Chondrocyte (in vitro differentiated cells): ENCODE data around the gene RAD54L. TPM values are rescaled to one million over a fixed set of nuclear protein-coding genes. Genes with fewer than 3 reads are reported as not detected.

Source experiments
- DNase-seq: peaks from one replicate; pipeline ENCODE4 v3.0.0; 2021; ENCODE audit warnings: mixed read lengths, low spot score
- H3K27ac Mint-ChIP-seq: one replicate; pipeline ENCODE4 v1.8.0; 2021; ENCODE audit warnings: mild to moderate bottlenecking, moderate library complexity, mixed read lengths; ENCODE audit not compliant: unreplicated experiment
- H3K27me3 Mint-ChIP-seq: 2 replicates; pipeline ENCODE4 v1.8.0; 2021; ENCODE audit warnings: low read depth, mixed read lengths
- H3K36me3 Mint-ChIP-seq: 2 replicates; pipeline ENCODE4 v1.8.0; 2021; ENCODE audit warnings: low read depth, mixed read lengths
- H3K4me1 Mint-ChIP-seq: 2 replicates; pipeline ENCODE4 v1.8.0; 2021; ENCODE audit warnings: low read depth, mild to moderate bottlenecking, mixed read lengths
- H3K4me3 Mint-ChIP-seq: one replicate; pipeline ENCODE4 v1.8.0; 2021; ENCODE audit warnings: mild to moderate bottlenecking, moderate library complexity, mixed read lengths; ENCODE audit not compliant: unreplicated experiment
- H3K9me3 Mint-ChIP-seq: 2 replicates; pipeline ENCODE4 v1.8.0; 2021; ENCODE audit warnings: low read depth, mixed read lengths
- CTCF ChIP-seq: fragments of 200-600 bp; sonication (generic); IDR thresholded peaks from 2 replicates; pipeline ENCODE4 v1.5.0; 2021; ENCODE audit warnings: antibody characterized with exemption, mild to moderate bottlenecking, moderate library complexity
- total RNA-seq: library from RNA; stranded (reverse); gene quantifications from 3 replicates; pipeline ENCODE4 v1.2.1, GENCODE V29; 2021

Gene RAD54L
- total RNA-seq, 1 donor from 2014 or later, result 2.7 TPM

- Mint-ChIP-seq H3K36me3 (peaks cover 4% of the 10 kb centered on the region), H3K27me3 (no peaks in the 10 kb centered on the region), H3K27ac (no peak overlapping the region), H3K4me1 (no peaks in the 10 kb centered on the region), H3K4me3 (no peak overlapping the region), H3K9me3 (no peaks in the 10 kb centered on the region)
- TF ChIP-seq CTCF, result no peak
- DNase-seq, result no peak
These were observed 7.1 kb downstream of the RAD54L start for GRCh38 chr1:46254668-46255067.

GRCh38 chr1:46256523-46256922 lies 9.0 kb downstream of the RAD54L start:
- no peak for DNase-seq
- Mint-ChIP-seq H3K4me3 (no peak overlapping the region), H3K4me1 (no peaks in the 10 kb centered on the region), H3K36me3 (peaks cover 9% of the 10 kb centered on the region), H3K27me3 (no peaks in the 10 kb centered on the region), H3K9me3 (no peaks in the 10 kb centered on the region), H3K27ac (no peak overlapping the region)
- no peak for TF ChIP-seq CTCF

- H3K27me3 Mint-ChIP-seq, result no peaks in the 10 kb centered on the region
- no peaks in the 10 kb centered on the region for H3K9me3 Mint-ChIP-seq
- no peak for TF ChIP-seq CTCF
- no peak overlapping the region for H3K27ac Mint-ChIP-seq
- peaks cover 10% of the 10 kb centered on the region for H3K36me3 Mint-ChIP-seq
- no peak for DNase-seq
- no peaks in the 10 kb centered on the region for H3K4me1 Mint-ChIP-seq
- H3K4me3 Mint-ChIP-seq, result no peak overlapping the region
These were observed 14.9 kb downstream of the RAD54L start for GRCh38 chr1:46262508-46262907.

- Mint-ChIP-seq H3K4me1 (no peaks in the 10 kb centered on the region), H3K4me3 (no peak overlapping the region), H3K36me3 (peaks cover 10% of the 10 kb centered on the region), H3K27ac (no peak overlapping the region), H3K9me3 (no peaks in the 10 kb centered on the region), H3K27me3 (no peaks in the 10 kb centered on the region)
- DNase-seq, result no peak
- TF ChIP-seq CTCF, result no peak
These were observed 15.6 kb downstream of the RAD54L start for GRCh38 chr1:46263146-46263545.

GRCh38 chr1:46268578-46268977 lies 21.0 kb downstream of the RAD54L start:
- H3K4me1 Mint-ChIP-seq, result no peaks in the 10 kb centered on the region
- no peak for TF ChIP-seq CTCF
- H3K27me3 Mint-ChIP-seq, result no peaks in the 10 kb centered on the region
- no peak overlapping the region for H3K4me3 Mint-ChIP-seq
- H3K36me3 Mint-ChIP-seq, result peaks cover 6% of the 10 kb centered on the region
- no peak for DNase-seq
- no peak overlapping the region for H3K27ac Mint-ChIP-seq
- no peaks in the 10 kb centered on the region for H3K9me3 Mint-ChIP-seq
